SK-N-MC (cell line): Measurements from ENCODE around the gene ZMYND8.

Source experiments
- EZH2 ChIP-seq: fragments of 200-600 bp; sonication (generic); IDR thresholded peaks from one replicate; pipeline ENCODE4 v1.6.1; 2017; ENCODE audit warnings: antibody characterized with exemption
- FOXP2 ChIP-seq: optimal IDR thresholded peaks from 2 replicates; pipeline ENCODE3; 2011; ENCODE audit warnings: mild to moderate bottlenecking, moderate library complexity; ENCODE audit not compliant: insufficient read depth; ENCODE audit errors: extremely low read length, control extremely low read depth
- POLR2AphosphoS5 ChIP-seq: IDR thresholded peaks from 2 replicates; pipeline ENCODE4 v1.6.1; 2012; ENCODE audit warnings: mild to moderate bottlenecking, low read depth, low read length, borderline replicate concordance

- TF ChIP-seq EZH2 (no peak), POLR2AphosphoS5 (no peak), FOXP2 (no peak)
Measured at GRCh38 chr20:47391276-47392010, 34.9 kb upstream of the ZMYND8 start.
